Choroid plexus epithelial cell (primary cell): ENCODE data around the gene RXRA.

Experiments used
- DNase-seq: peaks from one replicate; pipeline ENCODE4 v3.0.0-alpha.2; 2010; ENCODE audit warnings: low read depth
- H3K4me3 ChIP-seq: 2 replicates; pipeline ENCODE4 v1.5.1; 2011; ENCODE audit warnings: low read depth, mild to moderate bottlenecking, control low read depth, low read length, moderate library complexity
- TF ChIP-seq, protein P1 (sequence below): conservative IDR thresholded peaks from 2 replicates; pipeline ENCODE4 v1.5.1; 2011; ENCODE audit warnings: low read depth, mild to moderate bottlenecking, control low read depth, inconsistent platforms, low read length, moderate library complexity

Gene RXRA

DNA sequence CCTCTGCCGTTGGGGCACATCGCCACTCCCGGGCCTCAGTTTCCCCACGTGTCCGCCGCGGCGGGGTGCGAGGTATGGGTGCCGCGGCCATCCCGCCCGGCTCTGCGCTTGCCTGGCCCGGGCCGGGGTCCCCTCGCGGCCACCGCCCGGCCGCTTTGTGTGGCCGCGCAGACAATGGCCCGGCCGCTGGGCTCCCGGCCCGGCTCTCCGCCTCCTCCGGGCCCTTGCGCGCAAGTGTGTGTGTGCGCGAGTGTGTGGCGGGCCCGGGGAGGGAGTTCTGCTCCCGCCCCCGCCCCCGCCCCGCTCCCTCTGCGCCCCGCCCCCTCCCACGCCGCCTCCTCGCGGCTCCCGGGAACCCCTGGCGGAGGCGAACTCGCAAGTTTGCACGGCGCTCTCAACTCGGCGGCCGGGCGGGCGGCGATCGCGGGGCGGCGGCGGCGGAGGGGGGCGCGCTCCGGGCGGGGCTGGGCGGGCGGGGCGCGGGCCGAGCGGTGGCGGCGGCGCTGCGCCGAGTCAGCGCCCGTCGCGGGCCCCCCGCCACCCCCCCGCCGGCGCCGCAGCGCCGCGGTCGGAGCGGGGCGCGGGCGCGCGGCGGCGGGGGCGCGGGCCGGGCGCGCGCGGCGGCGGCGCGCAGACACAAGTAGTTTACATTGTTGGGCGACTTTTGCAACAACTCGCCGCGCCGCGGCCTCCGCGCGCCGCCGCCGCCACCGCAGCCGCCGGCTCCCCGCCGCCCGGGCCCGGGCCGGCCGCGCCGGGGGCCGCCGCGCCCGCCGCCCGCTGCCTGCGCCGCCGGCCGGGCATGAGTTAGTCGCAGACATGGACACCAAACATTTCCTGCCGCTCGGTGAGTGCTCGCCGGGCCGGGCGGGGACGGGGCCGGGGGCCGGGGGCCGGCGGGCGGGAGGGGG lies at the start of gene RXRA:
Gene RXRA (plus strand): TSS at position 643 of the 911 bp plus-strand sequence. CDS start 177 bp downstream, at position 820.
- peak; percentile 87 for DNase-seq
- TF ChIP-seq, protein P1, sequence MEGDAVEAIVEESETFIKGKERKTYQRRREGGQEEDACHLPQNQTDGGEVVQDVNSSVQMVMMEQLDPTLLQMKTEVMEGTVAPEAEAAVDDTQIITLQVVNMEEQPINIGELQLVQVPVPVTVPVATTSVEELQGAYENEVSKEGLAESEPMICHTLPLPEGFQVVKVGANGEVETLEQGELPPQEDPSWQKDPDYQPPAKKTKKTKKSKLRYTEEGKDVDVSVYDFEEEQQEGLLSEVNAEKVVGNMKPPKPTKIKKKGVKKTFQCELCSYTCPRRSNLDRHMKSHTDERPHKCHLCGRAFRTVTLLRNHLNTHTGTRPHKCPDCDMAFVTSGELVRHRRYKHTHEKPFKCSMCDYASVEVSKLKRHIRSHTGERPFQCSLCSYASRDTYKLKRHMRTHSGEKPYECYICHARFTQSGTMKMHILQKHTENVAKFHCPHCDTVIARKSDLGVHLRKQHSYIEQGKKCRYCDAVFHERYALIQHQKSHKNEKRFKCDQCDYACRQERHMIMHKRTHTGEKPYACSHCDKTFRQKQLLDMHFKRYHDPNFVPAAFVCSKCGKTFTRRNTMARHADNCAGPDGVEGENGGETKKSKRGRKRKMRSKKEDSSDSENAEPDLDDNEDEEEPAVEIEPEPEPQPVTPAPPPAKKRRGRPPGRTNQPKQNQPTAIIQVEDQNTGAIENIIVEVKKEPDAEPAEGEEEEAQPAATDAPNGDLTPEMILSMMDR, result peak; percentile 30
- H3K4me3 ChIP-seq, result peak within 1 kb of the TSS; percentile 72

DNA sequence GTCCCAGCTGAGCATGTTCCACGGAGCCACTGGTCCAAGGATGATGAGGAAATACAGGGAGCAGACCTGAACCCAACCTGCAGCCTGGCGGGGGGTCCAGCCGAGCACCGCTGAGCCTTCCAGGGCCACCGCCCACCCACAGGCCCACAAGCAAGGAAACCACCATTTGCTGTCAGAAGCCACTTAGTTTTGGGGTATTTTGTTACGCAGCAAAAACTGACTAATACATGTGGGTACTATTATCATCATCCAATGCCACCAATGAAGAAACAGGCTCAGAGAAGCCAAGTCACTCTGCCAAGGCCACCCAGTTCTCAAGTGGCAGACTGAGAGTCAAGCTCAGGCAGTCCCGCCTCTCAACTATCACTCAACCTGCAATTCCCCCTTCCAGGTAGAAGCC lies 48.0 kb upstream of the RXRA start:
- TF ChIP-seq, protein P1, result no peak
- DNase-seq, result no peak
- no peak overlapping the region for H3K4me3 ChIP-seq

GRCh38 chr9:134278974-134279640 lies 47.1 kb upstream of the RXRA start:
- no peak overlapping the region for H3K4me3 ChIP-seq
- no peak for DNase-seq
- TF ChIP-seq, protein P1, result no peak

DNA sequence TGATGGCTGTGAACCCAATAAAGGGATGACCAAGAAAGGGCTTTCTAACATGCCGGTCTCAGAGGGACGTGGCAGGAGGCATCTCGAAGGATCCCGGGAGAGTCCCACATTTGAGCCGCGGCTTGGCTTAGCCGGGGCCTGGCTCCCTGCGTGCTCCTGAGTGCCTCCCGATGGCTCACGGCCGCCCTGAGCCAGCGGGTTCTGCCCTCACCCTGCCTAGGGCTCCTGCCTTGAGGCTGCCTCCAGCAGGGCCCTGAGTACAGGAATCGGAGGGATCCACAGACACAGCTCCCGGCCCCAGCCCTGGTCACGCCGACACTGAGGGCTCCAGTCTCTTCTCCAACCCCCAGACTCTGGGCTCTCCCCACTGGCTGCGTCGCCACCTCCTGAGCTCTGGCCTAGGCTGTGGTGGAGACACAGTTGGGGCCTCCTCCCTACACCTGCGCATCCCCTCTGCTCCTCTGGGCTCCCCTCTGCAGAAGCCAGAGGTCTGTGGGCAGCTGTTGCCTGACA lies 44.1 kb upstream of the RXRA start:
- no peak overlapping the region for H3K4me3 ChIP-seq
- TF ChIP-seq, protein P1, result no peak
- no peak for DNase-seq

- TF ChIP-seq, protein P1, result no peak
- no peak overlapping the region for H3K4me3 ChIP-seq
- peak; percentile 19 for DNase-seq
These were observed 43.1 kb upstream of the RXRA start for GRCh38 chr9:134283111-134283515.

- no peak for DNase-seq
- TF ChIP-seq, protein P1, result no peak
- no peak overlapping the region for H3K4me3 ChIP-seq
These were observed 42.5 kb upstream of the RXRA start for GRCh38 chr9:134283692-134284265.
